Measurements from ENCODE around the gene ALPI. TPM values are rescaled to one million over a fixed set of nuclear protein-coding genes. Genes with fewer than 3 reads are reported as not detected.

The ALPI gene
- total RNA-seq, 1 experiment from 2014 or later = not detected

DNA sequence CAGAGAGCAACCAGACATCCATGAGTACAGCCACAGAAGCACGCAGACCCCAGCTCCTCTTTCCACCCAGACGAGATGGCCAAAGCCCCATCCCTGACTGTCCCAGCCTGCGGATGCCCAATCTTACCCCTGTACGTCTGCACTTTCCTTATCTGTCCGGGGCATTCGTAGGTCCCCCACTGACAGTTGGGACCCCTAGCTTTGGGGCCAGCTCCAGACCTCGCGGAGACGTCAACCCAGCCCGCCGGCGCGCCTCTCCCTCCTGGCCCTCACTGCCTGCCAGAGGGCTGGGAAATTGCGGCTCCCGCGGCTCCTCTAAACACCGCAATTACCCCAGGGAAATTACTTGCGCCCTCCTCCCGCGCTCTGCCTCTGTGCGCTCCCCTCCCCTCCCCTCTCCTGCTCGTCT lies 29.4 kb downstream of the ALPI start:
- DNase-seq (ENCODE audit: low read depth, low spot score) (no peak), ATAC-seq (no peak)
- in situ Hi-C loops (cut with HindIII; ENCODE audit: low pct_unique_long_range_greater_than_20kb, low sequenced_read_pairs) (no loop called here), intact Hi-C loops (cut with micrococcal nuclease; ENCODE audit: unreplicated experiment) (no loop called here)
- H3K36me3 ChIP-seq (ENCODE audit: control insufficient read depth, insufficient read depth, low read length) = no peaks in the 10 kb centered on the region
- H3K4me1 ChIP-seq (ENCODE audit: control insufficient read depth, insufficient read depth, low read length) = no peaks in the 10 kb centered on the region
- H3K27ac ChIP-seq (ENCODE audit: low read length) = no peak overlapping the region
- no peaks in the 10 kb centered on the region; the same call in 1 of the 2 replicates for H3K27me3 ChIP-seq (ENCODE audit: control insufficient read depth, insufficient read depth, low read length)
- no TSS peak for BruUV-seq (replicated peaks)
- ChIA-PET POLR2A (interaction anchor here (1.1 kb wide), 1 partner anchor 10 kb away, joined by 4 read pairs; no protein-coding TSS in a partner anchor), CTCF (no interaction called here)
- H3K4me3 ChIP-seq (ENCODE audit: low read depth in 2 of 2, low read length in 2 of 2) = no peak overlapping the region
- TF ChIP-seq, protein P1, sequence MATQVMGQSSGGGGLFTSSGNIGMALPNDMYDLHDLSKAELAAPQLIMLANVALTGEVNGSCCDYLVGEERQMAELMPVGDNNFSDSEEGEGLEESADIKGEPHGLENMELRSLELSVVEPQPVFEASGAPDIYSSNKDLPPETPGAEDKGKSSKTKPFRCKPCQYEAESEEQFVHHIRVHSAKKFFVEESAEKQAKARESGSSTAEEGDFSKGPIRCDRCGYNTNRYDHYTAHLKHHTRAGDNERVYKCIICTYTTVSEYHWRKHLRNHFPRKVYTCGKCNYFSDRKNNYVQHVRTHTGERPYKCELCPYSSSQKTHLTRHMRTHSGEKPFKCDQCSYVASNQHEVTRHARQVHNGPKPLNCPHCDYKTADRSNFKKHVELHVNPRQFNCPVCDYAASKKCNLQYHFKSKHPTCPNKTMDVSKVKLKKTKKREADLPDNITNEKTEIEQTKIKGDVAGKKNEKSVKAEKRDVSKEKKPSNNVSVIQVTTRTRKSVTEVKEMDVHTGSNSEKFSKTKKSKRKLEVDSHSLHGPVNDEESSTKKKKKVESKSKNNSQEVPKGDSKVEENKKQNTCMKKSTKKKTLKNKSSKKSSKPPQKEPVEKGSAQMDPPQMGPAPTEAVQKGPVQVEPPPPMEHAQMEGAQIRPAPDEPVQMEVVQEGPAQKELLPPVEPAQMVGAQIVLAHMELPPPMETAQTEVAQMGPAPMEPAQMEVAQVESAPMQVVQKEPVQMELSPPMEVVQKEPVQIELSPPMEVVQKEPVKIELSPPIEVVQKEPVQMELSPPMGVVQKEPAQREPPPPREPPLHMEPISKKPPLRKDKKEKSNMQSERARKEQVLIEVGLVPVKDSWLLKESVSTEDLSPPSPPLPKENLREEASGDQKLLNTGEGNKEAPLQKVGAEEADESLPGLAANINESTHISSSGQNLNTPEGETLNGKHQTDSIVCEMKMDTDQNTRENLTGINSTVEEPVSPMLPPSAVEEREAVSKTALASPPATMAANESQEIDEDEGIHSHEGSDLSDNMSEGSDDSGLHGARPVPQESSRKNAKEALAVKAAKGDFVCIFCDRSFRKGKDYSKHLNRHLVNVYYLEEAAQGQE (IDR thresholded peaks at IDR 0.05; ENCODE audit: insufficient read depth in 1 of 2, low read depth in 2 of 2, low read length in 1 of 2) = no peak
- no peak for TF ChIP-seq POLR2AphosphoS5 (IDR thresholded peaks at IDR 0.05; ENCODE audit: low read depth, low read length)
- no peak for TF ChIP-seq SIN3A (IDR thresholded peaks at IDR 0.05; ENCODE audit: borderline replicate concordance, insufficient read depth, low read depth, low read length)
- TF ChIP-seq CTCF (IDR thresholded peaks at IDR 0.05) = no peak
- TF ChIP-seq TCF7L2 (IDR thresholded peaks at IDR 0.05; ENCODE audit: low read depth, low read length) = no peak
- no peaks in the 10 kb centered on the region for H3K9me3 ChIP-seq (ENCODE audit: control insufficient read depth, insufficient read depth, low read depth, low read length)

GRCh38 chr2:232485757-232486557 lies 30.0 kb downstream of the ALPI start:
- in situ Hi-C loops (cut with HindIII; ENCODE audit: low pct_unique_long_range_greater_than_20kb, low sequenced_read_pairs) = no loop called here
- ChIA-PET POLR2A (no interaction called here), CTCF (no interaction called here)
- Histone ChIP-seq H3K36me3 (ENCODE audit: control insufficient read depth, insufficient read depth, low read length) (no peaks in the 10 kb centered on the region), H3K27me3 (ENCODE audit: control insufficient read depth, insufficient read depth, low read length) (no peaks in the 10 kb centered on the region; the same call in 1 of the 2 replicates), H3K4me3 (ENCODE audit: low read depth in 2 of 2, low read length in 2 of 2) (no peak overlapping the region), H3K9me3 (ENCODE audit: control insufficient read depth, insufficient read depth, low read depth, low read length) (no peaks in the 10 kb centered on the region), H3K4me1 (ENCODE audit: control insufficient read depth, insufficient read depth, low read length) (no peaks in the 10 kb centered on the region), H3K27ac (ENCODE audit: low read length) (no peak overlapping the region)
- no peak for DNase-seq (ENCODE audit: low read depth, low spot score)
- no peak for ATAC-seq
- intact Hi-C loops (cut with micrococcal nuclease; ENCODE audit: unreplicated experiment) = no loop called here
- no peak for TF ChIP-seq CTCF (IDR thresholded peaks at IDR 0.05)
- TF ChIP-seq TCF7L2 (IDR thresholded peaks at IDR 0.05; ENCODE audit: low read depth, low read length) = no peak
- TF ChIP-seq, protein P1 (IDR thresholded peaks at IDR 0.05; ENCODE audit: insufficient read depth in 1 of 2, low read depth in 2 of 2, low read length in 1 of 2) = no peak
- TF ChIP-seq POLR2AphosphoS5 (IDR thresholded peaks at IDR 0.05; ENCODE audit: low read depth, low read length) = no peak
- no peak for TF ChIP-seq SIN3A (IDR thresholded peaks at IDR 0.05; ENCODE audit: borderline replicate concordance, insufficient read depth, low read depth, low read length)
- no TSS peak for BruUV-seq (replicated peaks)
